ENCODE measurements around the gene STAB2.

STAB2 gene

DNA sequence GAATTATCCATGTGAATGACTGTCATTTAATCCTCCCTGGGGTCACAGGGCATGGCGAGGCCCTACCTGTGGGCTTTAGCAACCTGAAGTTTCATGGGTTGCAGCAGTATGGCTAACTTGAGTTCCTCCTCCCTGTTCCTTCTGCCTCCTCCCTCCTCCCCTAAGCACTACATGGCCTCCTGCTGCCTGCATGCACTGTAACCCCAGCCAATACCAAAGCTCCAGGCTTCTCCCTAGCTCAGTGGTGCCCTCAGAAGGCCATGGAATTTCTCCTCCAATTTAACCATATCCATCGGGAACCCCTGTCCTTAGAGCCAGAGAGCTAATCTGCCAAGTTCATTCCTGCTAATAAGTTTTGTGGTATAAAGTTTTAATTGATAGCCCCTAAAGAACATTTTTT, 158.9 kb downstream of the STAB2 start:
- DNase-seq (ENCODE audit: low read depth): no peak

DNA sequence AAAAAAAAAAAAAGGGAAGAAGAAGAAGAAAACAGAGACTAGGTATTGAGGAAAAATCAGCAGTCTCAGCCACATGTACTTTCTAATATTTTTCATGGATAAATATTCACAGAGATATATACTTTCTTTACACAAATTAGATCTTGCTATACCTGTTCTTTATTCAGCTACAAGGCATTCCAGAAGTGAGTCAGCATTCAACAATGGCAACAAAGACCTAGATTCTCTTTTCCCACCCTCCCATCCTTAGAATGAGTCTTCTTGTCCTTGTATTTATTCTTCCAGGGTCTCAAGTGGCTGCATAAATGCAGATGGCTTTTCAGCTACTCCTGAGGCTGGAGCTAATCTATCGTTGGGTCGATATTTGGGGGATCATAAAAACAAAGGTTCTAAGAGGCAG, 160.9 kb downstream of the STAB2 start:
- DNase-seq (ENCODE audit: low read depth): no peak

DNA sequence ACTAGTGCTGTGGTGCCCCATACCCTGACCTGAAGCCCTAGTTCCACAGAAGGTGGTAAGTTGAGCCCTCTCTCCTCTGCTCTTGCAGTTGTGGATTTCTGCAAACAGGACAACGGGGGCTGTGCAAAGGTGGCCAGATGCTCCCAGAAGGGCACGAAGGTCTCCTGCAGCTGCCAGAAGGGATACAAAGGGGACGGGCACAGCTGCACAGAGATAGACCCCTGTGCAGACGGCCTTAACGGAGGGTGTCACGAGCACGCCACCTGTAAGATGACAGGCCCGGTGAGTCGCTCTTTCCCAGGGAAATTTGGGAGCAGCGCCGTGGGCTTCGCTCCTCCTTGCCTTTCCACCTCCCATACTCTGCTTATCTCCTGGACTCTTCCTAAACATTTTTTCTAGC, 161.8 kb downstream of the STAB2 start:
- DNase-seq (ENCODE audit: low read depth): no peak

DNA sequence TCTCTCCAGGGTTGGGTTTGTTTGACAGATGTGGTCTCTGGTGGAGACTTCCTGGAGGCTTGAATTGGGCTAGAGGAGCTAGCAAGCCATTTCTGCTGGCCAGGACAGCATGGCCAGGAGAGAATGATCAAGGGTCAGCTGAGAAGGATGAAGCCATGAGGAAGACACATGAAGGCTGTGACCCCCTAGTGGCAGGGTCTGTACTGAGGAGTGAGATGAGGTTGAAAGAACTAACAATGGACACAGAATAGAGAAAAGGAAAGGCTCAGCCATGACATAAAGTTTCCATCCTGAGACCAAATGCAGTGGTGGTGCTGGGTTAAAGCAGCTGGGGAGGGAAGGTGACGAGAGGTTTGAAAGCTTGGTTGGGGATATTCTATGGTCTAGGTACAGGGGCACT, 164.1 kb downstream of the STAB2 start:
- no peak for DNase-seq (ENCODE audit: low read depth)

DNA sequence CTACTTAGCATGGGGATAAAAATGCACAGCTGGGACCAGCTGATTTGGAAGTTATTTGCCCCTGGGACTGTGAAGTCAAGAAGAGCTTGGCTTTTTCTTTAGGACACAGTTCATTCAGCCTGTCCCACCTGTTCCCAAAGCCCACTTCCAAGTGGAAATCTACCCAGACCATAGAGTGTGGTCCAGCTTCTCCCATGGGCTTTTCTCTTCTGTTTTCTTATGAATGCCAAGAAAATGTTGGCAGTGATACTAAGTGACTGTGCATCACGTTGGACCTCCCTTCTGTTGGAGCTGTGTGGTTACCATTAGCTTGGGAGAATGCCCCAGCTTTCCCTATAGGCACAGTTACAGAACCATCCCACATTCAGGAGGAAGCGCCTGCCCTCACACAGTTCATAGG, 164.5 kb downstream of the STAB2 start:
- DNase-seq (ENCODE audit: low read depth): no peak

DNA sequence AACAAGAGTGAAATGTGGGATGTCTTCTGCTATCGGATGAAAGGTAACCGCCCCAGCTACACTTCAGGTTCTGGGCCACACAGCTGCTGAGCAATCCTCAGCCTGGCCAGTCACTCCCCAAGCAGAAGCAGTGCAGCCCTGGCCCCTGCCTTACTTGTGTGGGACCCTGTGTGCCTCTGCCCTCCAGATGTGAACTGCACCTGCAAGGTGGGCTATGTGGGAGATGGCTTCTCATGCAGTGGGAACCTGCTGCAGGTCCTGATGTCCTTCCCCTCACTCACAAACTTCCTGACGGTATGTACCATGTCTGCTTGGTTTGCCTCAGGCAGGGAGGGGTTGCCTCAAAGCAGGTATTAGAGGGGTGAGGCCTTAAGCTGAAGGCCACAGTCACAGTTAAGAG, 168.4 kb downstream of the STAB2 start:
- DNase-seq (ENCODE audit: low read depth): no peak

DNA sequence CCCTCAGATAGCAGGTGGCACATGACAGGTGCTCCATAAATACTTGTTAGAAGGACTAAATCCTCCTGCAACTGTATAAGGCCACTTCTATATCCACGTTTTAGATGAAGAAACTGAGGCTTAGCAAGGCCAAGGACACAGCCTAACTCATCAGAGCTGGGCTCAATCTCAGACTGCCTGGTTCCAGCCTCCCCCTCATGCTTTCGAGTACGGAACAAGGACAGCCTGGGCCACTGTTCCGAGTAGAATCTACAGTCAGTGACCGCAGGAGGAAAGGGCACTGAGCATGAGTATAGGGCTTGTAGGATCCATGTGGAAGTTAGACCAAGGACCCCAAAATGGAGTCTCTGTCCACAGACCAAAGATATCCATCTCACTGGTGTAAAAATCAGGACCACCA, 169.4 kb downstream of the STAB2 start:
- no peak for DNase-seq (ENCODE audit: low read depth)

DNA sequence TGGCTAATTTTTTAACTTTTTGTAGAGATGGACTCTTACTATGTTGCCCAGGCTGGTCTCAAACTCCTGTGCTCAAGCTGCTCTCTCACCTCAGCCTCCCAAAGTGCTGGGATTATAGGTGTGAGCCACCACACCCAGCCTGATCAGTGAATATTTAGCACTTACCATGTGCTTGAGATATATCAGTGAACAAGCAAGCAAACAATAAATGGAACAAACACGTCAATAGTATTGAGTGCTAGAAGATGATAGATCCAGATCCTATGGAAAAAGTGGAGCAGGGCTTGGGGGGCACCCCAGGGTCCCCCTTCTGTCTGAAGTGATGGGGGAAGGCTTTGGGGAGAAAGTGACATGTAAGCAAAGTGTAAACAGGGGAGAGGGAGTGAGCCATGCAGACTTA, 170.2 kb downstream of the STAB2 start:
- no peak for DNase-seq (ENCODE audit: low read depth)

DNA sequence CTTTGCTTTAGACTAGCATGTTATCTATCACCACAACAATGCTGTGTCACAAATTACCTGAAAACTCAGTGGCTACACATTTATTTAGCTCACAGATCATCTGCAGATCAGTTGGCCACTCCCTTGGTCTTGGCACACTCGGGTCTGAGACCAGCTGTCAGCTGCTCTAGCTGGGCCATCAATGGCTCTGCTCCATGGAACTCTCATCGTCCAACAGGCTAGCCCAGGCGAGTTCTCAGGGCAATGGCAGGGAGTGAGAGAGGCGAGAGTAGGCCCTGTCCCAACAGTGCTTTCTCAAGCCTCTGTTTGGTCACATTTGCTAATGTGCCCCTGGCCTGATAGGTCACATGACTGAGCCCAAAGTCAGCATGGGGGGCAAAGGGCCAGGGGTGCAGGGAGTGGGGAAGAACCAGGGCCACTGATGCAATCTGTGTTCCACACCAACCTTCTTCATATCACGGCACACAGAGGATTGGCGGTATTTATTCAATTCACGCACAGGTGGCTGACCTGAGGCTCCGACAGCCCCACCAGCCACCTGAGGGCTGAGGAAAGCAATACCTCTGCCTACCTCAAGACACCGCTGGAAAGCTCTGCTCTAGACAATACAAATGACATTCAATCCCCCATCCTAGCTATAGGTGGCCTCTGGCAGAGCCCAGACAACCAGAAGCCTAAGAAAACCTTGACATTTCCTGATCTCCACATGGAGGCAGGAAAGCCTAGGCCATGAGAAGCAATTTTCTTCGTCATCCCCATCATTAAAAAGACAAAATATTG, 171.4 kb downstream of the STAB2 start:
- DNase-seq (ENCODE audit: low read depth): no peak

DNA sequence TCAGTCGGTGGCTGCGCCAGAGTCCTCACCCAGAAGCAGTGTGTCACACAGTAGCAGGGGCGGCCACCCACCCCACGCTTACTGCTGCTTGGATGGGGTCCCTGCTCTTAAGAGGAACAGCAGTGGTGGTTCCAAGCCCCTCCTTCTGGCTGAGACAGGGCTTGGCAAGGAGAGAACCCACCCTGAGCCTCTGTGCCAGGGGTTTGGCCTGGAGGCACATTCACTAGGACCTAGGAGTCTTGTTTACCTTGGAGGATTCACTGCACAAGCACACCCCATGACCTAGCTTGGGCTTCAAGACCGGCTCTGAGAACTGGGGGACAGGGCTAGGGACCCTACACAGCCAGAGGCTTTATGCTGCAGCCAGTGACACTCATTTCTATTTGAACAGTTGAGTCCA, 175.4 kb downstream of the STAB2 start:
- DNase-seq (ENCODE audit: low read depth): no peak

DNA sequence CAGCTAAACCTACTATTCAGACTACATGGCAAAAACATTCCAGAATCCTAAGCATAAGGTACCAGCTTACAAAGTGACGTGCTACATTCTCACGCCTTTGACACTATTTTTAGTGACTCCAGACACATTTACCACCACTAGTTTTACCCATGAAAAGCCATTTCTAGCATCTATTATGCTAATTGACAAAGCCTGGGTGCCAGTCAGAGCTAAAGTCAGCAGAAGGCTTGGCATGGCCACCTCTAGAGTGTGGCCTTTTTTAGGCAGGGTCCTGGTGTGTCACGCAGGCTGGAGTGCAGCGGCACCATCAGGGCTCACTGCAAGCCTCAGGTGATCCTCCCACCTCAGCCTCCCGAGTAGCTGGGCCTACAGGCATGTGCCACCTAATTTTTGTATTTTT, 178.2 kb downstream of the STAB2 start:
- no peak for DNase-seq (ENCODE audit: low read depth)

DNA sequence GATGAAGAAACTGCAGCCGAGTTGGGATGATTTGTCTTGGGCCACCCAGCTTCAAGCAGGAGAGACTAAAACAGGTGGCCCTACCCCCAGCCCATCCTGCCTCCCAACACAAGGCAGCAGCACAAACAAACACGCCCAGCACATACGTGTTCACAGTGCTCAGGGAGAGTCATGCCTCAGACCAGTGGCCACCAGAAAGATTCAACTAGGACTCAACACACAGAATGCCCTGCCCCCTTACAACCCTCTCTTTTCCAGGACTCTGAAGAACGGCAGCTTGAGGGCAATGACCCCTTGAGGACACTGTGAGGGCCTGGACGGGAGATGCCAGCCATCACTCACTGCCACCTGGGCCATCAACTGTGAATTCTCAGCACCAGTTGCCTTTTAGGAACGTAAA, 179.0 kb downstream of the STAB2 start:
- DNase-seq (ENCODE audit: low read depth): no peak

DNA sequence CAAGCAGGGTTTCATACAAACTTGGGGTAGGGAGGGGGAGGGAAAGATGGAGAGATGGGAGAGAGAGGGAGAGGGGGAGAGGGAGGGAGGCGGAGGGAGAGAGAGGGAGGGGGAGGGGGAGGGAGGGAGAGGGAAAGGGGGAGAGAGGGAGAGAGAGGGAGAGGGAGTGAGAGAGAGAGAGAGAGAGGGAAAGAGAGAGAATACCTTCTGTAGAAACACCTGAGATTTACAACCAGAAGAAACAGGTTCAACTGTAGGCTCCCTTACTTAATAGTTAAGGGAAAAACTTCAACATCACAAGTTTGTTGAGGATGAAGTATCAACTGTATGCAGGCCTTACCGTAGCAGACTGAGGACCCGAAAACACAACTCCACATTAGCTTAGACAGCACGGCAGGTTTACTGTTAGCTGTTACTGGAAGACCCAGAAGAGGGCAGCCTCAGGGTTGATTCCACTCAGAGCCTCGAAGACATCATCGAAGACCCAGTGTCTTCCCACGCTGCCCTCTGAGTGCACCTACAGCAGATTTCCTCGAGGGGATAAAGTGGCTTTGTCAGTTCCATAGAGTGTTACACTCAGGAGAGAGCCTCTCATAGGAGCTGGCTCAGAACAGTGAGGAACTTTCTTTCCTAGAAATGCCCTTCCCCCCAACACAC, 181.5 kb downstream of the STAB2 start:
- no peak for DNase-seq (ENCODE audit: low read depth)

DNA sequence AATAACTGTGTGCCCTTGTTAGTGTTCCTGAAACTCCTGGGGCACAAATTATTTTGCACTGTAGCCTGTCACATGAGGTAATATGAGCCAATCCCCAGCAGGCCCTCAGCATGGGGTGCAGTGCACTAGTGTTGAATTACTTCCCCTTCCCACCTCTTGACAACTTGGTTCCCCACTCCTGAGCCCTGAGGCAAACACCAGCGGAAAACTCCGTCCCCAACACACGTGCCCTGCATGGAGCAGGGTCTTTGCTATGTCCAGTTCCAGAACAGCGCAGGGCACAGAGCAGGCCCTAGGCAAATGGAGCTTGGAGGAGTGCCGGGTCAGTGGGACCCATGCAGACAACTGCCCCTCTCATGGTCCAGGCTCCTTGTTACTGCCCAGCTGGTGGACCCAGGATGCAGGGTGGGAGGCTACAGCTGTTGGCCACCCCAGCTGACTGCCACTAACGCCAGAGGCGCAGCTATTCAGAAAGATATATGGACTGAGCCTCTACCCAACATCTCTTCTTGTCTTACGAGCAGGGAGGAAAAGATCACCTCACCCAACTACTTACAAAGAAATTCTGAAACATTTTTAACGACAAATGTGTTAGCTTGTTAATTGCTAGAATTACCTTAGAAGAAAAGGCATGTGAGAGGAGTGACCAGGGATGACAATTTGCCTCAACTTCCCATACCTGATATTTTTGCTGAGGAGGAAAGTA, 182.3 kb downstream of the STAB2 start:
- no peak for DNase-seq (ENCODE audit: low read depth)

DNA sequence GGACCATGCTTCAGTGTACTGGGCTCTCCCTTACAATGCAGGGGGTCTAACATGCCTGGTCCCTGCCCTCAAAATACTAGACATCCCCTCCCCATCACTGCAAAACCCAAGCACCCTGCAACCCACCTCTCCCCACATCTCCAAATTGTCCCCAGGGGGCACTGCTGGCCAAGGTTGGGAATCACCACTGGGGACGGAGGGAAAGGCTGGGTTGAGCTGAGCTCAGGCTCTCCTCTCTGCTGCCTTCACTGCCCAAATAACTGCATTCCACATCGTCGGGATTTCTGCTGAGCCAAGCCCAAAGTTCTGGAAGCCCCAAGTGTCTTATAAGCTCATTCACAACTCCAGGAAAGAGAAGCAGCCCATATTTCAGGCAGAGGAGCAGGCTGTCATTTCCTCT, 184.4 kb downstream of the STAB2 start:
- DNase-seq (ENCODE audit: low read depth): no peak

DNA sequence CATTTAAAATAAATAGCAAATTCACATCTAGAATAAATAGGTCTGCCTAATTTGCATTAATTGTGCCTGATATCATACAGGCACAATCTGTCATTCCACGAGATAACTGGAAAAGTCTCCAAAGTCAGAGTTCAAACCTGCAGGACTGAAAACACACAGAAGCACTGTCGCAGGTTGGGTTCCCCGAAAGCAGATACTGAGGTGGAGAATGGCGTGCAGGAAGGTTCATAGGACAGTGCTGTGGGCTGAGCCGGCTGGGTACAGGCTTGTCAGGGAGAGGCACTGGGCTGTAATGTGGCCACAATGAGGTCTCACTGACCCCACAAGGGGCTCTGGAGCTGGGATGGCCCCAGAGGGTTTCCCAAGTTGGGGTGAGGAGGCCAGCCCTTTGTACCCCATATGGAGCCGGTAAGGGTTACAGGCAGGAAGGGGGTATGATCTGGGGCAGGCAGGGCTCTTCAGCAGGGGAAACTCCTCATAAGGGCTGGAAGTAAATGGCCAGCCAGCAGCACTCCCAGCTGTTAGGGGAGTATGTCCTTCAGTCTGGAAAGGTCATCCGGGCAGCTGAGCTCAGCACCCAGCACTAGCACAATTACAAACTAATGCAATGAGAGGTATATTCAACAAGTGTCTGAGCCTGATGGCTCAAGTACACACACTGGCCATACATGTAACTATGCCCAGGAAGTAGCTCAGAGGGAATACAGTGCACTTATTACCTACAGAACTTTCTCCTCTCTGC, 185.5 kb downstream of the STAB2 start:
- no peak for DNase-seq (ENCODE audit: low read depth)

DNA sequence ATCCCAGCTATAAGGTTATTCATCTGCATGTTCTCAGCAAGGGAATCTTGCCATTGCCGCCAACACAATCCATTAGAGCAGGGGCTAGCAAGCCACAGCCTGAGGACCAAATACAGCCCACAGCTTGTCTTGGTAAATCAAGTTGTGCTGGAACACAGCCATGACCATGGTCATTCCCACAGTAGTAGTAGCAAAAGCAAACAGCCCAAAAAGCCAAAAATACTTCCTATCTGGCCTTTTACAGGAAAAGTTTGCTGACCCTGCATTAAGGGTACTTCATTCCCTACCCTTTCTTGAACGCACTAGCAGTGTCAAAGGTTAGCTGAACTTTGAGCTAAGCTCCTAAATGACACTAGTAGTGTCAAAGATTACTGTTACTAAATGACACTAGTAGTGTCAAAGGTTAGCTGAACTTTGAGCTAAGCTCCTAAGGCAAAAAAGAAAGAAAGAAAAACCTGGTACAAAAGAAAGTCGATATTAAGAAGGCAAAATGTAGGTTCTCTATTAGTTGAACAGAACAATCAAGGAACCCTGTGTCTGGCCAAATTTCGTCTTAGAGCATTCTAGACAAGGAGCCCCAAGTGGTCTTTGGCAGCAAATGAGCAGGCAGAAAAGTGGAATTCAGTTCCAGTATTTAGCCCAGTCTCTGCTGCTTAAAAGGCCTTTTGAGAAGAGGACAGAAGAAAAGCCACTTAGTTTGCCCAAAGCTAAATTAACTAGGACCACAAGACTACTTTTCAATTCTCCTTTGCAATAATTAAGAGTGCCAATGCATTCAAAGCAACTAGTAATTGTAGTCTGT, 186.2 kb downstream of the STAB2 start:
- no peak for DNase-seq (ENCODE audit: low read depth)

DNA sequence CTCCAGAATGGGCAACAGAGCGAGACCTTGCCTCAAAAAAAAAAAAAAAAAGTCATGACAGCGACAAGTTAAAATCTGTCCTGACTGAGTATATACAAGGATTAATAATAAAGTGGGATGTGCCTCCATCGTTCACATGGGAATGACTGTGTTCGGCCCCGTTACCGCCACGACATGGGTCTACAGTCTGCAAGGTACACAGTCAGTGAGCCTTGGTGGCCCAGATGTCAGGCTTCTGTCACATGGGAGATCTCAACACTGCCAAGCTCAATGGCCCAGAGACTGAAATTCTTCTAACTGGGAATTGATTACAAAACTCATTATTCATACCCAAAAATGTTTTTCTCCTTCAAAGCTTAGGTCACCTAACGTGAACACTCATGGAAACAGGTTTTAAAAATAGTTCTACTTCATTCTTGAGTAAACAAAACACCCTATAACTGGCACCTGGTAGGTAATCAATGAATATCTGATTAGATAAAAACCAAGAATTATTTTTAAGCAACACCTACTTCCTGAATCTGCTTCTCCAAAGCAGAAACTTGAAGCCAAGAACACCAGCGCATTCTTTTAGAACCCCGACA, 188.0 kb downstream of the STAB2 start:
- no peak for DNase-seq (ENCODE audit: low read depth)

DNA sequence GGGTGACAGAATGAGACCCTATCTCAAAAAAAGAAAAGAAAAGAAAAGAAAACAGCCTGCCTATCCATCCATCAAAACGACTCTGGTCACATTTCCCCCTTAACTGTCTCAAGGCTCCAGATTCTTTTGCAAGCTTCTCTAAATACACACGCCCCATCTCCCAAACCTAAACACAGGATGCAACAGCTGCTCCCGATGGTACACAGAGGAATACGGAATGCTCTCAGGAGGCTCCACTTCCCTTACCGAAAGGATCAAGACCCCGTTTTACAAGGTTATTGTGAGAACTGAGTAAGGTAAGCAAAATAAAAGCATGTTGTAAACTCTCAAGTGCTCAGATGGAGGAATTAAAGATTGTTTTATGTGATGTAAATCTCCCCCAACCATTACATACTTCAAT, 191.7 kb downstream of the STAB2 start:
- no peak for DNase-seq (ENCODE audit: low read depth)

DNA sequence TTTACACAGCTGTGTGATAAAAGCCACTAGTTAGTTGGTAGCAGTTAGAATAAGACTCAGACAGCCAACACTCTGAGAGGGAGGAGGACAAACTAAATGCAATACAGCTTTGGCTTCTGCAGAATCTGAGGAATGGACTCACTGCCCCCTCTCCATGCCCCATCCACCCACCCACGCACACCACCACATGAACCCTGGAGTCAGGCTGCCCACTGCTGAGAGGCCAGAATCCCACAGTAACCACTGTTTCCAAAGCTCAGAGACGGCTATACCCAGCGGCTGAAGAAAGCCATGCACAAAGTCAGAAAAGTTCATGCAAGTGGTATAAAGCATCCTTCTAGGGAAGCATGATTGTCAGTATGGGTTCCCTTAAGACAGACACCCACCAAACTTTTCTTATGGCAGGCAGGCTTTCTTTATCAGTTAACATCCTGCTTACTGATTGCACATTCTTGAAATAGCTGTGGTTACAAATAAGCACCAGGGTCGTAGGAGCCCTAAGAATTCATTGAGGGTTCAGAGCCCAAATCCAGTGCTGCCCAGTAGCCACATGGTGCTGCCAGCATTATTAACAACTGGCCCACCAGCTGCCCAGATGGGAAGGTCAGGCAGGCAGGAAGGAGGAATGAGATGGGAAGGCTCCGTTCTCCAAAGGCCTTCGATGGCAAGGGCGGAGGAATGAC, 192.5 kb downstream of the STAB2 start:
- no peak for DNase-seq (ENCODE audit: low read depth)

DNA sequence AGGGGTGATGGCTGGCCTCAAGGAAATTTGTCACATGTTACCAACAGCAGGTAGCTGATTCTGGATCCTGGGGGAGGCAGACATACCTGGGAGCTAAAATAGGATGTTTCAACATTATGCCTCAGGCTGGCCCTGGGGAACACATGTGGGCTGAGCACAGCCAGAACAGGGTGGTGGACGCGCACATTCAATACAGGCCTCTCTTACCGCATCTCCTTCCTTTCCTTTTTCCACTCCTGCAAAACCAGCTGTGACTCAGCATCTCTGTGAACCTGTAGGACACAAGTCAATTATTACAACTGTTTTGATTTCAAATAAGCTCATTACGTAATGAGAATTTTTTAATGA, 193.0 kb downstream of the STAB2 start:
- DNase-seq (ENCODE audit: low read depth): no peak

Measured in GM04503 (cell line).